Fibroblast of villous mesenchyme (primary cell): ENCODE measurements around the gene MYF6. TPM values are rescaled to one million over a fixed set of nuclear protein-coding genes. Genes with fewer than 3 reads are reported as not detected.

Experiments used
- DNase-seq: peaks from one replicate; pipeline ENCODE4 v3.0.0-alpha.2; 2010; ENCODE audit warnings: low read depth
- H3K4me3 ChIP-seq: 2 replicates; pipeline ENCODE4 v1.5.1; 2011; ENCODE audit warnings: low read depth, mild to moderate bottlenecking, low read length
- total RNA-seq: library from RNA; depleted of rRNA; stranded (reverse); fragments of >200 nt; gene quantifications from 2 replicates; pipeline ENCODE4 v1.2.3, GENCODE V29; 2012
- TF ChIP-seq, protein P1 (sequence below): IDR thresholded peaks from 2 replicates; pipeline ENCODE4 v1.5.1; 2012; ENCODE audit warnings: low read depth, mild to moderate bottlenecking, low read length; ENCODE audit not compliant: insufficient read depth

The MYF6 gene
- total RNA-seq, 1 donor = not detected

DNA sequence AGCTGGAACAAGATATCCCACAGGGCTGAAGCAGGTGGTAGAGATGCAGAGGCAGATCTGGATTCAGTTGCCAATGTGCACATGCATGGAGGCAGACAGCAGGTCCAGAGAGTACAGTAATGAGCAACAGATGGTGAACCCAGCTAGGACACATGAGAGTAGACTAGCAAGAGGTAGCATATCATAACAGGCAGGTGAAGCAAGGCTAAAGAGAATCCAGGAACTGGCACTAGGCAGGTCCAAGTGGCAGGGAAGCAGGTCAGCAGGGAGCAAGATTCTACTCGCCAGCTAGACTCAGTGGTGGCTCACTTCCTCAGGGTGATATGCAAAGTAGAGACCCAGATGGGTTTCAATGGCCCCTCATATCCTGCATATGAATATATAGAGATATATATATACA is 15.3 kb upstream of the MYF6 start:
- TF ChIP-seq, protein P1, sequence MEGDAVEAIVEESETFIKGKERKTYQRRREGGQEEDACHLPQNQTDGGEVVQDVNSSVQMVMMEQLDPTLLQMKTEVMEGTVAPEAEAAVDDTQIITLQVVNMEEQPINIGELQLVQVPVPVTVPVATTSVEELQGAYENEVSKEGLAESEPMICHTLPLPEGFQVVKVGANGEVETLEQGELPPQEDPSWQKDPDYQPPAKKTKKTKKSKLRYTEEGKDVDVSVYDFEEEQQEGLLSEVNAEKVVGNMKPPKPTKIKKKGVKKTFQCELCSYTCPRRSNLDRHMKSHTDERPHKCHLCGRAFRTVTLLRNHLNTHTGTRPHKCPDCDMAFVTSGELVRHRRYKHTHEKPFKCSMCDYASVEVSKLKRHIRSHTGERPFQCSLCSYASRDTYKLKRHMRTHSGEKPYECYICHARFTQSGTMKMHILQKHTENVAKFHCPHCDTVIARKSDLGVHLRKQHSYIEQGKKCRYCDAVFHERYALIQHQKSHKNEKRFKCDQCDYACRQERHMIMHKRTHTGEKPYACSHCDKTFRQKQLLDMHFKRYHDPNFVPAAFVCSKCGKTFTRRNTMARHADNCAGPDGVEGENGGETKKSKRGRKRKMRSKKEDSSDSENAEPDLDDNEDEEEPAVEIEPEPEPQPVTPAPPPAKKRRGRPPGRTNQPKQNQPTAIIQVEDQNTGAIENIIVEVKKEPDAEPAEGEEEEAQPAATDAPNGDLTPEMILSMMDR = no peak
- DNase-seq = no peak
- H3K4me3 ChIP-seq = no peak overlapping the region

DNA sequence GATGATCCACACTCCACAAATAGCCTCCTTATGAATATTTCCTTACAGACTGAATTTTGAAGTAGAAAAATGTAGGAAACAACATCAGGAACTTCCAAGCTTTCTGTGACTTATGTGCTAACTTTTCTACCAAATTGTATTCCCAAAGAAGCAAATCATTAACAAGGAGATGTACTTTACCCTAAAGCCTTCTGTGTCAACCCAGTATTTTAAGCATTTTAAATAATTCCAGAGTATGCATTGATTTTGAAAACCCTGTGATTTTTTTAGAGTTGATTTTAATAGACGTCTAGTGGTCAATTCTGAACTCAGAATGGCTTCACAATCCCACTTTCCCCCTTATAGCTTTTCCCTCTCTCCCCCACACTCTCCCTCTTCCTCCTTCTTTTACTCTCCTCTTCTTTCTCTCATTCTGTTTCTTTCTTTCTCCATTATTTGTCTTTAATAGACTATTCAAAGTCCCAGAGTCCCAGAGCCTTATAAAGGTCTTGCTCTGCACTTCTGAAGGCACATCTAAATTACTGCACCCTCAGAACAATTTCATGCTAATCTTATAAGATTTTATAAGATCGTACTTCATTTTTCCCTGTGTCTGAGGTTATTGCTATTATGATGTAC is 10.1 kb upstream of the MYF6 start:
- H3K4me3 ChIP-seq = no peak overlapping the region
- TF ChIP-seq, protein P1 = no peak

DNA sequence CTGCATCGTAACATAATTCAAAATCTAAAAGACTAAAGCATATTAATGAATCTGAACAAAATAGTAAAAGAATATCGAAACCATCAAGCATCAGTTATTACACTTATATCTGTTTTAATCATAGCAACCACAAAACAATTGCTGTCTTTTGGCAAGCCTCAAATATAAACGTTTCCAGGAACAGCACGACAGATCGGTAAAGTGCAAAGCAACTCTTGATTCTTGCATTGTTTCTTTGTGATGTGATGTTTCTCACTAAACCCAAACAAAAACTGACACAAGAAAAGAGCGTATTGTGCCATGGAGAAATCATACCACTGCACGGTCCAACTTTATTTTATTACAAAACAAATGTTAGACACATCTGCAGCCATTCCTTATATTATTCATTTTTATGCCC is 9.2 kb upstream of the MYF6 start:
- no peak overlapping the region for H3K4me3 ChIP-seq
- DNase-seq = no peak
- TF ChIP-seq, protein P1 = no peak

More for the DNA sequence above, 10.1 kb upstream of the MYF6 start:
- DNase-seq = no peak

DNA sequence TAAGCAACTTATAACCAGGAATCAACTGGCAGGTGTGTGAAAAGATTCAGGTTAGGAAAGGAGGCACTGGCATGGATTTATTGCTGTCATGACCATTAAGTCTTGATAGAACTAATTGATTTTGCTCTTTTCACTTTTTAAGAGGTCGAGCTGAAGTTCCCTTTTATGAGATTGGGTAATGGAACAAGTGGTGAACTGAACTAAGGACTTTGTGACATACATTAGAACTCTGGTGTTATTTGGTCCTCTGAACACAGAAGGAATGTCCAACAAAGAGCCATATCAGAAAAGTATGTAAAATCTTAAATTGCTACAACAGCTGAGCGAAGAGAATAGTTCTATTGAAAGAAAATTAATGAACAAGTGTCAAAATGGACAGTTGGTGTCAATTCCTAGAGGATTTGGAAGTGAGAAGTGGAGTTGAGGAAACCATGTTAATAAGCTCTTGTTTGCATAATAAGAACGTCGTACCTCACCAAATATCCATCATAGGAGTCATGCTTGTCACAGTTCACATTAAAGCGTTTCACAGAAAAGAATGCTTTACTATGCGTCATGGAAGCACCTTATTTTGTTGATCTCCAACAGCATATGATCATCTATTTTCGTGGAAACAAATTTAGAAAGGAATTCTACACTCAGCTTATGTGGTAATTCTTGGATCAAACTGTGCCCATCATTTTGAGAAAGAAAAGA is 8.4 kb upstream of the MYF6 start:
- H3K4me3 ChIP-seq = no peak overlapping the region
- no peak for DNase-seq
- TF ChIP-seq, protein P1 = no peak

DNA sequence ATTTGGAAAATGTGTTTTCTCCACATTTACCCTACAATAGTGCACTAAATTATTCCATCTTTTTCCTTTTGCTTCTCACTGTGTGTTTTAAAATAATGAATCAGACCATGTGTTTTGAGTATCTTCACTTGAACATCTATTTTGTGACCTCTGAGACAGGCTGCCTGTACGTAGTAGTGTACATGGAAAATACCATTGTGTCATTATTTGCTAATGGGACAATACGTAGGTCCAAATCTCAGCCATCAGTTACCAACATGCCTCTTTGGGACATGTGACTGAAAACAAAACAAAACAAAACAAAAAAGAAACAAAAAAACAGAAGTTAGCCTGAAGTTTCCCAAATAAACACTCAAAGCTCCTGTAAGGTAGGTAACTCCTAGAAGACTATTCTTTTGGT is 7.1 kb upstream of the MYF6 start:
- H3K4me3 ChIP-seq = no peak overlapping the region
- TF ChIP-seq, protein P1 = no peak
- DNase-seq = no peak

DNA sequence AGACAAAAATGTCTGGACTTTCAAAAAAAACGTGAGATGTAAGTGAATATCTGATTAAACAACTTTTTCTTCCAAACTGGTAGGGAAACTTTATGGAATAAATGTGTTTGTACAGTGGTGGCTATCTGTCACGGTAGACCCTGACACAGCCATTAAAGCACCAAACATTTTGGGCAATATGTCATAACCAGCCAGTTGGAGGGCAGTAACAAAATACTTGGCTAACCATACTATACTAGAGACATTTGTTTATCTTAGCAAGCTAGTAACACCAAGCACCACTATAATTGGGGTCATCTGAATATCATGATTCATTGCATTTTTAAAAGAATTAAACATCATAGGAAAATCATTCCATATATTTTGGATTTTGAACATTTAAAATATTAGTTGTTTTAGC is 6.0 kb upstream of the MYF6 start:
- H3K4me3 ChIP-seq = no peak overlapping the region
- DNase-seq = no peak

More for the DNA sequence above, 6.0 kb upstream of the MYF6 start:
- TF ChIP-seq, protein P1 = no peak
